Cerebellar nuclear complex (tissue), 1 donor: ENCODE measurements around the gene B4GALT3.

Experiments
- DNase-seq, 2 experiments: peaks; one replicate each; lab custom pipeline; 2025; lab: John Stamatoyannopoulos, UW

The B4GALT3 gene

DNA sequence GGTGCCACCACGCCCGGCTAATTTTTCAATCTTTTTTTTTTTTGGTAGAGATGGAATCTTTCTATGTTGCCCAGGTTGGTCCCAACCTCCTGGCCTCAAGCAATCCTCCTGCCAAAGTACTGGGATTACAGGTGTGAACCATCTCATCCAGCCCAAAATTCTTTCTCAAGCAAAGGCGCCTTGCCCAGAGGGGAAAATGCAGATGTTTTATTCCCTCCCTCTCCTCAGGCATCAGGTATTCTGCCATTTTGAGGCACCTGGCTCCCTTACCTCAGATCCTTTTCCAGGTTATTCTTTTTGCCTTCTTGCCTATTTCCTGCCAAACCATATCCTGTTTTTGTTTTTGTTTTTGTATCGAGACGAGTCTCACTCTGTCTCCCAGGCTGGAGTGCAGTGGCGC is 11.1 kb upstream of the B4GALT3 start:
- DNase-seq, result no peak

DNA sequence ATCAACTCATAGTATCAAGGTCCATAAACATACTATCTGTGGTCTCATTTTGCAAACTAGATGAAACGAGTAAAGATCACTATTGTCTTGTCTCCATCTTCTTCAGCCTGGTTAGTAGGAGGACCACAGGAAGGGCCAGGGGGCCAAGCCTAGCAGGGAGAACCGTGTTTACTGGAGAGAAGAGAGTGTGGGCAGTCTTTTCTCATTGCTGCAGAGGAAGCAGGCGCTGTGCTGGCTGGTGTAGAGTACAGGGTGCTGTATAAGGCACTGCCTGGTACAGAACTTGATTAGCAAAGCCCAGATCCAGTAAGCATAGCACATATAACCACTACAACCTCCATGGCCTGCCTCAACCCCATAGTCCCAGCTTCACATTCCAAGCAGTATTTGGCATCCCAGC is 10.0 kb upstream of the B4GALT3 start:
- DNase-seq, result no peak

DNA sequence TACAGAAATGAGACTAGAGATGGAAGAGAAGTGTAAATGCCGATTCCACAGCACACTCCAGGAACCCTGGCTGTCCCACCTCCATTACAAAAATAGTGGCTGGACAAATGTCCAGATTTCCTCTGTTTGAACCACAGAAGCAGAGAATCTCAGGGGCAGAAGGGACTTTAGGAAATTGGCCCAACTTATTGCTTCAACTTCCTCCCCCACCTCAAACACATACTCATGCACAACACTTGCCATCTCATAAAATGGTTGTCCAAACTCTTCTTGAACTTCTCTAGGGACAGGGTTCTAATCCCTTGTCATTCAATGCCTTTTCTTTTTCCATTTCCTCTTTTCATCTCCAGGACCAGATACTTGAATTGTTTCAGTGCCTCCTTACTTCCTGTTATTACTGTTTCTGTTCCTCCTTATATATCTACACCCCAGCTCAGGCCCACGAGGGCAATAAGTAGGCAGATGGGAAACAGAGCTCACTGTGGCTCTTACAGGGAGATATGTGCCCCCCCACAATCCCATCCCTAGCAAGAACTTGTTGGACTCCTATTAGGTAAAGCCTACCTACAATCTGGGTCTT is 8.5 kb upstream of the B4GALT3 start:
- no peak for DNase-seq

GRCh38 chr1:161185282-161185682 is 8.0 kb upstream of the B4GALT3 start:
- DNase-seq, result no peak

DNA sequence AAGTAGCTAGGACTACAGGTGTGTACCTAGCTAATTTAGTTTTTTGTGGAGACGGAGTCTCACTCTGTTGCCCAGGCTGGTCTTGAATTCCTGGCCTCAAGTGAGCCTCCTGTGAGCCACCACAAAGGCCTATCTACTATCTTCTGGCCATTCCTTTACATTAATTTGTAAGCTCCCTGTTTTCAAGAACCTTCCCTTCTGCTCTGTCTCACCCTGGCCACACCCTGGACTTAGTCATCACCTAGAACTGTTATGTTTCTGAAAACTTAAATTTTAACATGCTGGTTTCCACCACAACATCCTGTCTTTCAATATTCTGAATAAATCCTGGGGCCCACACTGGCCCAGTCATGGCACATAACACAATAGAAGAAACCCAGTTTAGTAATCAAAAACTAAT is 4.9 kb upstream of the B4GALT3 start:
- no peak for DNase-seq

GRCh38 chr1:161180639-161181038 is 3.3 kb upstream of the B4GALT3 start:
- DNase-seq, result no peak

- no peak for DNase-seq
Observed at GRCh38 chr1:161179698-161180097, 2.4 kb upstream of the B4GALT3 start.

DNA sequence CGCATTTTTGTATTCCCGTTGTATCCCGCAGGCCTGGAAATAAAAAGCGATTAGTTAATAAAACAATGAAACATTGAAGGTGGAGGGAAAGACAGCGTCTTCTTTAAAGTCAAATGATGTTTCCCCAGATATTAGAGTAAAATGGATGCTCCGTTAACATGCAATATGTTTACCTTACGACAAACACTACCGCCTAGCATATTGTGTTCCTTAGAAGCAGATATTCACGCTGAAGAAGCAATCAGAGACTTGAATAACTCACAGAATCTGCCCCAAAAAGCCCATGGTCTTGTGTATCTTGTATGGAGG is 583 bp upstream of the B4GALT3 start:
- no peak for DNase-seq

- DNase-seq, result no peak
Observed at GRCh38 chr1:161176468-161177111, 717 bp downstream of the B4GALT3 start.

- no peak for DNase-seq
Observed at GRCh38 chr1:161175771-161176453, 1.4 kb downstream of the B4GALT3 start.

DNA sequence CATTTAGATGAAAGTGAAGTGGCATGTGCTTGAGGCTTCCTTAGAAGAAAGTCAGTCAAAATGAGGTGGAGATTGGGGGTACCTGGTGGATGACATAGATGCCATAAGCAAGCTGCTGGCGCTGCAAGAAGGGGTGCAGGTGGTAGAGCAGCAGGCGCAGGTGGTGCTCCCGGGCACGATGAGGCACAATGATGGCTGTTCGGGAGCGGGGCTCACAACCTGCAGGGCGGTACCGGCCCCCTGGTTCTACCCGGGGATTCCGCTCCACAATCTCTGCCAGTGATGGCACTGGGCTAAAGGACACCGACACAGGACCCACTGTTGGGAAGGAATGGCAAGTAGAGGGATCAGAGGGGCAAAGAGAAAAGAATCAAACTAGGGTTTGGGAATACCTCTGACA is 2.4 kb downstream of the B4GALT3 start:
- no peak for DNase-seq

DNA sequence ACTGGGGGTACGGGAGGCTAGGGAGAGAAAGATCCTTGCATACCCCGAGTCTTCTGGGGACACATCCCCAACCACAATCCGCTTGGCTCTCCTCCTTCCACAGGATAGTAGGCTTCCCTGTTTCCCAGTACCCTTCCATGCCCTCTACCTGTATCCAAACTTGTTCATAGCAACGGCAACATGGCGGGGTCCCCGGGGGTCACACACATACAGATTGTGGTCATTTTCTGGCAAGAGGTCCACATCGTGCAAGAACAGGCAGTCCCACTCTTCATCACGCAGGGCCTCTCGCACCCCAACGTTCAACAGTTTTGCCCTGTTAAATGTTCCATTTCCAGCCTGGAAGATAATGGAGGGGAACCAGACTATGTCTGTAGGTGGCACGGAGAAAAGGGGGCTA is 3.6 kb downstream of the B4GALT3 start:
- DNase-seq, result no peak

DNA sequence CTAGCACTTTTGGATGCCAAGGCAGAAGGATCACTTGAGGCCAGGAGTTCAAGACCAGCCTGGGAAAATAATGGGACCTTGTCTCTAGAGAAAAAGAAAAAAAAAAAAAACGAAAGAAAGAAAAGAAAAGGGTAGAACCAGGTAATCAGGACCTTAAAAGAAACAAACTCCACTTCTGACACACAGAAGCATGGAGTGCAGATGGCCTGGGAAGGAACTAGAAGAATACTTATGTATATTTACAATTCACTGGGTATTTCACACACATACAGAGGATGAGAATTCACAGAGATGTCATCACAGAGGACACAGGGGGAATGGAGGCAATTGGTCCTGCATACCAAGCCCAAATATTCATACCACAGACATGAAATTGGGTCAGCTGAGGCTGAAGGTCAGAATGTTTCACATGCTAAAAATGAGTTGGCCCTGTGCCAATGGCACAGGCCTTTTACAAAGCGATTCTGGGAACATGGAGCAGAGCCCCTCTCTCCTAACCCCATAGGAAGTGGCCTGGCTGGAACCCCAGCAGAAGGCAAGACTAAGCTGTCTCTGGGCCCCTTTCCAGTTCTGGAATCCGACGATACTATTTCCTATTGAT is 4.4 kb downstream of the B4GALT3 start:
- no peak for DNase-seq

- no peak for DNase-seq
Observed at GRCh38 chr1:161172349-161172748, 5.0 kb downstream of the B4GALT3 start.

DNA sequence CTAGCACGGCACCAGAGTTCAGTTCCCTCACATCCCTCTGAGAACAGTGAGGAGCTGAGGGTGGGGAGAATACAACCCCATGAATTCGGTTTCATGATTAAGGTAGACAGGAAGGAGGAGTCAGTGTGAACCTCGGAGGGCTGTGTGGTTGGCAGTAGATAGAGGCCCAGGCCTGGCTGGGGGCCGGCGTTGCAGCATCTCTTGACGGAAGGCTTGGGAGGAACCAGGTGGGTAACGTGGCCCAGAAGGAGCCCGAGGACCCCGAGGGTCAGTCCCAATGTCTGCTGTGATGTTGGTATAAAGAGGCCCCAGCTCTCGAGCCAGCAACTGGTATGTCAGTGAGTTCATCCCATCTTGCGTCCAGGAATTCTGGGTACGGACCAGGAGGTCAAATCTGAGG is 5.6 kb downstream of the B4GALT3 start:
- DNase-seq, result no peak

GRCh38 chr1:161171191-161171590 is 6.1 kb downstream of the B4GALT3 start:
- DNase-seq, result no peak

- no peak for DNase-seq
Observed at GRCh38 chr1:161168906-161169305, 8.4 kb downstream of the B4GALT3 start.

DNA sequence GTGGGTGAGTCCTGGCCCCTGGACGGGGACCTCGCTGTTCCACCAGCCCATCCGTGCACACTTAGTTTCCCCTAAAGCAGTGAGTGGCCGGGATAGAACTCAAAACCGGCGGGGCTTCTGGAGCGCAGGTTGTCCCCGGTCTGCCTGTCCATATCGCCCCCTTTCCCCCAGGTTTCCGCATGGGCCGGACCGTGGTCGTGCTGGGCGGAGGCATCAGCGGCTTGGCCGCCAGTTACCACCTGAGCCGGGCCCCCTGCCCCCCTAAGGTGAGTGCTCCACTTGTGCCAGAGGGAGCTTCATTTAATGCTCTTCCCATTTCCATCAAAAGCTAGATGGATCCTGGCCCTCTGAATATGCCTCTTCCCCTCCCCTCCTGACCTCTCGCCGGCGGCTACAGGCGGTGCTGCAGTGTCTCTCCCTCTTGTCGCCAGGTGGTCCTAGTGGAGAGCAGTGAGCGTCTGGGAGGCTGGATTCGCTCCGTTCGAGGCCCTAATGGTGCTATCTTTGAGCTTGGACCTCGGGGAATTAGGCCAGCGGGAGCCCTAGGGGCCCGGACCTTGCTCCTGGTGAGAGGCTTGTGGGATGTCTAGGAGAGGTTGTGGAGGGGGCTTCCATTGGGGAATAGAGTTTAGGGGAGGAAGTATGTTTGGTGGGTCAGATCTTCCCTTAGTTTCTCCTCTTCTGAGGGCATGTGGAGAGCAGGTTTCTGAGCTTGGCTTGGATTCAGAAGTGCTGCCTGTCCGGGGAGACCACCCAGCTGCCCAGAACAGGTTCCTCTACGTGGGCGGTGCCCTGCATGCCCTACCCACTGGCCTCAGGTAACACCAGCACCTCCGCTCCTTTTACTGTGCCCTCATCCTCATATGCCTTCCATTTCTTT is 10.4 kb downstream of the B4GALT3 start:
- no peak for DNase-seq

DNA sequence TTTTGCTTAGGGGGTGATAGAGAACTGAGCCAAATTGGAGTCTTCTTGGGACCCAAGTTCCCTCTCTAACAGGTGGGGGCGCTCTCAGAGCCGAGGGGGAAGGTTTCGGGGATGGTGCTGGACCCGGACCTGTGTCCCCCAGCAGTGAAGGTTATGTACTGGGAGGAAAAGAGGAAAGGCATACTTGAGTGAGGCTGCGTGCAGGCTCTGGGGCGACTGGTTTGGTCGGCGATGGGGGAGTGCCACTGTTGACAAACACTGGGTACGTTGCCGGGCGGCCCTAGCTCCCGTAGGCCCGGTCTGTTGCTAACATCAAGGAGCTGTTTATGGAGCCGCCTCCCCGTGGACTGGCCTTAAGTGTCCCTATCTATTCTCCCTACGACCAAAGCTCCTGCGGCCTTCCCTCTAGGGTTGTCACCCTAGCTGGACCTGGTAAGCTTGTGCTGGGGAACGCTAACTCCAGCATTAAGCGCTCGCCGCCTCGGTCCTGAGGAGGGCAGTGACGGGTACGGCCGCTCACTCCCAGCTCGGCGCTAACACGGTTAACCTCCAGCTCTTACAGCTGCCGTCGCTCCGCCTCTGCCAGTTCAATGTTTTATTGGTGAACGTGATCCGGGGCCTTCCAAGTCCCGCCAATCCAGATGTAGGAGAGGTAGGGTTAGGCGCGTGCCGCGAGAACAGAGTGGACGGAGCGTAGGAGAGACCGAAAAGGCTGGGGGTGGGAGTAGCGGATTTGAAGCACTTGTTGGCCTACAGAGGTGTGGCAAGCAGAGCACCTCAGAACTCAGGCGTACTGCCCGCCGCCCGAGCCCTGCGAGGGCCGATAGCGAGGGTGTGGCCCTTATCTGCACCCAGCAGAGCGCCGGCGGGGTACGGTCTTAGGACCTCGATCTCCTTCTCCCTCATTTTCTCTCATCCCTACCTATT is 11.3 kb downstream of the B4GALT3 start, which contains the start of gene PPOX:
Gene PPOX, plus strand, starts transcription at position 685 of the 927 bp plus-strand sequence. CDS start 422 bp downstream, outside the sequence.
- DNase-seq, result peak; percentile 81 to 98

- DNase-seq, result no peak
Observed at GRCh38 chr1:161164901-161165610, 12.3 kb downstream of the B4GALT3 start.
